ENCODE results near the gene HSP90B1. TPM values are rescaled to one million over a fixed set of nuclear protein-coding genes. Genes with fewer than 3 reads are reported as not detected.

HSP90B1 gene
- total and polyA plus RNA-seq, 9 of the 15 experiments (the other 6 are each of a cell fraction or from before 2014, with no cell fraction given), result 196 to 719 (median 557) TPM

DNA sequence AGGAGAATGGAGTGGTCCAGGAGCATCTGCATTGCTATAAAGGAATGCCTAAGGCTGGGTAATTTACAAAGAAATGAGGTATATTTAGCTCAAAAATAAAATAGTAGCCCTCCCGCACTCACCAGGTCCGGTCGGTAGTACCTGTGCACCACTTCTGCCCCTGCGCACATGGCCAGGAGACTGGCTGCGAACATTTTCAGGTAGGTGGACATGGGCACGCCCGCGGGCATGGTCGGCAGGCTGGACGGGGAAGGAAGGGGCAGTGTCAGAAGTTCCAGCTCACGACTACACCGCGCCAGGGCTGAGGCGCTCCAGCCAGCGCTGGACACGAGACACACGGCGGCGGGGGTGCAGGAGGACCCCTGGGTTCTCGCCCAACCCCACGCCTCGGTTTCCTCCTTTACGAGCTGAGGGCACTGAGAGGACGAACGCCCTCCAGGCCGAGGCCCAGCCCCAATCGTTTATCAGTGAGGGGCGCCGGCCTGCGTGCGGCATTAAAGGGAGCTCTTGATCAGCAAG lies 26.4 kb downstream of the HSP90B1 start (continued):
- TF ChIP-seq CREM (IDR thresholded peaks at IDR 0.05; ENCODE audit: low read depth) (no peak), PHB2 (IDR thresholded peaks at IDR 0.05; ENCODE audit: low read depth) (no peak), SUPT5H (IDR thresholded peaks at IDR 0.05) (no peak), FOXP1 (CRISPR knock-in tag; IDR thresholded peaks at IDR 0.05) (peak; percentile 76), HDAC8 (tag; IDR thresholded peaks at IDR 0.05) (no peak), SMARCB1 (IDR thresholded peaks at IDR 0.05; ENCODE audit: insufficient read length, low read depth) (no peak), ZKSCAN1 (IDR thresholded peaks at IDR 0.05; ENCODE audit: low read depth, low read length) (no peak), DDX20 (tag; IDR thresholded peaks at IDR 0.05; ENCODE audit: low read depth) (no peak), JUN (IDR thresholded peaks at IDR 0.05; ENCODE audit: borderline replicate concordance, low read depth, low read length) (no peak), JUN (CRISPR knock-in tag; IDR thresholded peaks at IDR 0.05; ENCODE audit: borderline replicate concordance) (0 out of 2 replicates have a peak, but pooled peaks have one; percentile 21), NONO (IDR thresholded peaks at IDR 0.05; ENCODE audit: low read depth in 2 of 2, low read length in 1 of 2) (no peak), ZNF644 (tag; IDR thresholded peaks at IDR 0.05; ENCODE audit: low read depth) (no peak), SAFB2 (IDR thresholded peaks at IDR 0.05; ENCODE audit: borderline replicate concordance, low read depth, low read length, severe bottlenecking) (no peak), ETV6 (IDR thresholded peaks at IDR 0.05; ENCODE audit: borderline replicate concordance in 1 of 2, low read depth in 2 of 2, low read length in 1 of 2) (no peak), ETV6 (CRISPR knock-in tag; IDR thresholded peaks at IDR 0.05; ENCODE audit: borderline replicate concordance) (no peak), ZC3H4 (CRISPR knock-in tag; IDR thresholded peaks at IDR 0.05; ENCODE audit: borderline replicate concordance) (0 out of 2 replicates have a peak, but pooled peaks have one; percentile 42)
- TF ChIP-seq, protein P1, sequence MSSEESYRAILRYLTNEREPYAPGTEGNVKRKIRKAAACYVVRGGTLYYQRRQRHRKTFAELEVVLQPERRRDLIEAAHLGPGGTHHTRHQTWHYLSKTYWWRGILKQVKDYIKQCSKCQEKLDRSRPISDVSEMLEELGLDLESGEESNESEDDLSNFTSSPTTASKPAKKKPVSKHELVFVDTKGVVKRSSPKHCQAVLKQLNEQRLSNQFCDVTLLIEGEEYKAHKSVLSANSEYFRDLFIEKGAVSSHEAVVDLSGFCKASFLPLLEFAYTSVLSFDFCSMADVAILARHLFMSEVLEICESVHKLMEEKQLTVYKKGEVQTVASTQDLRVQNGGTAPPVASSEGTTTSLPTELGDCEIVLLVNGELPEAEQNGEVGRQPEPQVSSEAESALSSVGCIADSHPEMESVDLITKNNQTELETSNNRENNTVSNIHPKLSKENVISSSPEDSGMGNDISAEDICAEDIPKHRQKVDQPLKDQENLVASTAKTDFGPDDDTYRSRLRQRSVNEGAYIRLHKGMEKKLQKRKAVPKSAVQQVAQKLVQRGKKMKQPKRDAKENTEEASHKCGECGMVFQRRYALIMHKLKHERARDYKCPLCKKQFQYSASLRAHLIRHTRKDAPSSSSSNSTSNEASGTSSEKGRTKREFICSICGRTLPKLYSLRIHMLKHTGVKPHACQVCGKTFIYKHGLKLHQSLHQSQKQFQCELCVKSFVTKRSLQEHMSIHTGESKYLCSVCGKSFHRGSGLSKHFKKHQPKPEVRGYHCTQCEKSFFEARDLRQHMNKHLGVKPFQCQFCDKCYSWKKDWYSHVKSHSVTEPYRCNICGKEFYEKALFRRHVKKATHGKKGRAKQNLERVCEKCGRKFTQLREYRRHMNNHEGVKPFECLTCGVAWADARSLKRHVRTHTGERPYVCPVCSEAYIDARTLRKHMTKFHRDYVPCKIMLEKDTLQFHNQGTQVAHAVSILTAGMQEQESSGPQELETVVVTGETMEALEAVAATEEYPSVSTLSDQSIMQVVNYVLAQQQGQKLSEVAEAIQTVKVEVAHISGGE (CRISPR knock-in tag; IDR thresholded peaks at IDR 0.05), result 0 out of 6 replicates have a peak, but pooled peaks of 1 of the 3 experiments have one; percentile 84
- TF ChIP-seq, protein P2, sequence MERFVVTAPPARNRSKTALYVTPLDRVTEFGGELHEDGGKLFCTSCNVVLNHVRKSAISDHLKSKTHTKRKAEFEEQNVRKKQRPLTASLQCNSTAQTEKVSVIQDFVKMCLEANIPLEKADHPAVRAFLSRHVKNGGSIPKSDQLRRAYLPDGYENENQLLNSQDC (CRISPR knock-in tag; IDR thresholded peaks at IDR 0.05), result no peak
- TF ChIP-seq, protein P3, sequence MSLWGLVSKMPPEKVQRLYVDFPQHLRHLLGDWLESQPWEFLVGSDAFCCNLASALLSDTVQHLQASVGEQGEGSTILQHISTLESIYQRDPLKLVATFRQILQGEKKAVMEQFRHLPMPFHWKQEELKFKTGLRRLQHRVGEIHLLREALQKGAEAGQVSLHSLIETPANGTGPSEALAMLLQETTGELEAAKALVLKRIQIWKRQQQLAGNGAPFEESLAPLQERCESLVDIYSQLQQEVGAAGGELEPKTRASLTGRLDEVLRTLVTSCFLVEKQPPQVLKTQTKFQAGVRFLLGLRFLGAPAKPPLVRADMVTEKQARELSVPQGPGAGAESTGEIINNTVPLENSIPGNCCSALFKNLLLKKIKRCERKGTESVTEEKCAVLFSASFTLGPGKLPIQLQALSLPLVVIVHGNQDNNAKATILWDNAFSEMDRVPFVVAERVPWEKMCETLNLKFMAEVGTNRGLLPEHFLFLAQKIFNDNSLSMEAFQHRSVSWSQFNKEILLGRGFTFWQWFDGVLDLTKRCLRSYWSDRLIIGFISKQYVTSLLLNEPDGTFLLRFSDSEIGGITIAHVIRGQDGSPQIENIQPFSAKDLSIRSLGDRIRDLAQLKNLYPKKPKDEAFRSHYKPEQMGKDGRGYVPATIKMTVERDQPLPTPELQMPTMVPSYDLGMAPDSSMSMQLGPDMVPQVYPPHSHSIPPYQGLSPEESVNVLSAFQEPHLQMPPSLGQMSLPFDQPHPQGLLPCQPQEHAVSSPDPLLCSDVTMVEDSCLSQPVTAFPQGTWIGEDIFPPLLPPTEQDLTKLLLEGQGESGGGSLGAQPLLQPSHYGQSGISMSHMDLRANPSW (CRISPR knock-in tag; IDR thresholded peaks at IDR 0.05), result no peak
- TF ChIP-seq, protein P4, sequence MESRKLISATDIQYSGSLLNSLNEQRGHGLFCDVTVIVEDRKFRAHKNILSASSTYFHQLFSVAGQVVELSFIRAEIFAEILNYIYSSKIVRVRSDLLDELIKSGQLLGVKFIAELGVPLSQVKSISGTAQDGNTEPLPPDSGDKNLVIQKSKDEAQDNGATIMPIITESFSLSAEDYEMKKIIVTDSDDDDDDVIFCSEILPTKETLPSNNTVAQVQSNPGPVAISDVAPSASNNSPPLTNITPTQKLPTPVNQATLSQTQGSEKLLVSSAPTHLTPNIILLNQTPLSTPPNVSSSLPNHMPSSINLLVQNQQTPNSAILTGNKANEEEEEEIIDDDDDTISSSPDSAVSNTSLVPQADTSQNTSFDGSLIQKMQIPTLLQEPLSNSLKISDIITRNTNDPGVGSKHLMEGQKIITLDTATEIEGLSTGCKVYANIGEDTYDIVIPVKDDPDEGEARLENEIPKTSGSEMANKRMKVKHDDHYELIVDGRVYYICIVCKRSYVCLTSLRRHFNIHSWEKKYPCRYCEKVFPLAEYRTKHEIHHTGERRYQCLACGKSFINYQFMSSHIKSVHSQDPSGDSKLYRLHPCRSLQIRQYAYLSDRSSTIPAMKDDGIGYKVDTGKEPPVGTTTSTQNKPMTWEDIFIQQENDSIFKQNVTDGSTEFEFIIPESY (CRISPR knock-in tag; IDR thresholded peaks at IDR 0.05), result no peak

Measured in K562 (cell line).